AG04449 (cell line): Measurements from ENCODE around the gene ZBTB16.

ENCODE experiments used
- CTCF ChIA-PET: fragments of 350-600 bp; formaldehyde crosslinking; extraction: SDS; loops from one replicate; lab custom pipeline; 2021; ENCODE audit warnings: antibody characterized with exemption; lab: Yijun Ruan, JAX
- POLR2A ChIA-PET: fragments of 400-600, 350-600 bp; formaldehyde crosslinking; extraction: SDS; loops from one replicate; lab custom pipeline; 2020; ENCODE audit warnings: antibody characterized with exemption, inconsistent platforms; lab: Yijun Ruan, JAX
- DNase-seq: peaks from one replicate; pipeline ENCODE4 v3.0.0-alpha.2; 2010; ENCODE audit warnings: low read depth, low spot score
- H3K4me3 ChIP-seq: 2 replicates; pipeline ENCODE4 v1.5.1; 2011; ENCODE audit warnings: low read depth, mild to moderate bottlenecking, control low read depth, low read length
- CTCF ChIP-seq: IDR thresholded peaks from one replicate; pipeline ENCODE4 v1.5.1; 2011; ENCODE audit warnings: mild to moderate bottlenecking, moderate library complexity, low read length, control low read depth, inconsistent platforms; ENCODE audit not compliant: insufficient read depth; ENCODE audit errors: missing control alignments

The ZBTB16 gene

GRCh38 chr11:114260483-114260882 is 201.0 kb downstream of the ZBTB16 start:
- no peak overlapping the region for H3K4me3 ChIP-seq
- POLR2A ChIA-PET = interaction anchor here (0.7 kb wide), 1 partner anchor 226 kb away, joined by 3 read pairs; no protein-coding TSS in a partner anchor
- no peak for DNase-seq
- no peak for TF ChIP-seq CTCF
- CTCF ChIA-PET = interaction anchor here (0.7 to 11.2 kb wide), 31 partner anchors 8 to 456 kb away, joined by 3 to 279 read pairs (median 6); partner anchors contain the start of genes HTR3A, HTR3B and USP28

- H3K4me3 ChIP-seq = no peak overlapping the region
- CTCF ChIA-PET = interaction anchor here (0.7 to 11.2 kb wide), 44 partner anchors 7 to 956 kb away, joined by 3 to 279 read pairs (median 4); partner anchors contain the start of genes HTR3A, HTR3B and USP28
- no peak for TF ChIP-seq CTCF
- no peak for DNase-seq
- POLR2A ChIA-PET = no interaction called here
These were observed 202.3 kb downstream of the ZBTB16 start for GRCh38 chr11:114261791-114262190.

- ChIA-PET CTCF (interaction anchor here (0.6 to 11.2 kb wide), 27 partner anchors 9 to 498 kb away, joined by 3 to 279 read pairs (median 6); partner anchors contain the start of genes HTR3A and HTR3B), POLR2A (no interaction called here)
- peak; percentile 72 for TF ChIP-seq CTCF
- DNase-seq = no peak
- no peak overlapping the region for H3K4me3 ChIP-seq
These were observed 203.4 kb downstream of the ZBTB16 start for GRCh38 chr11:114262681-114263512.

GRCh38 chr11:114263513-114264170 is 204.1 kb downstream of the ZBTB16 start:
- H3K4me3 ChIP-seq = no peak overlapping the region
- POLR2A ChIA-PET = no interaction called here
- CTCF ChIA-PET = interaction anchor here (0.7 to 11.2 kb wide), 13 partner anchors 8 to 459 kb away, joined by 3 to 279 read pairs (median 40); no protein-coding TSS in a partner anchor
- TF ChIP-seq CTCF = no peak
- no peak for DNase-seq

- TF ChIP-seq CTCF = no peak
- H3K4me3 ChIP-seq = no peak overlapping the region
- ChIA-PET POLR2A (no interaction called here), CTCF (interaction anchor here (1.5 to 11.2 kb wide), 7 partner anchors 13 to 460 kb away, joined by 4 to 279 read pairs (median 91); no protein-coding TSS in a partner anchor)
- no peak for DNase-seq
These were observed 204.9 kb downstream of the ZBTB16 start for GRCh38 chr11:114264381-114264780.
